ENCODE data around the gene PMEL.

GRCh38 chr12:55933799-55934742 is 31.8 kb downstream of the PMEL start:
- TF ChIP-seq, protein P1, sequence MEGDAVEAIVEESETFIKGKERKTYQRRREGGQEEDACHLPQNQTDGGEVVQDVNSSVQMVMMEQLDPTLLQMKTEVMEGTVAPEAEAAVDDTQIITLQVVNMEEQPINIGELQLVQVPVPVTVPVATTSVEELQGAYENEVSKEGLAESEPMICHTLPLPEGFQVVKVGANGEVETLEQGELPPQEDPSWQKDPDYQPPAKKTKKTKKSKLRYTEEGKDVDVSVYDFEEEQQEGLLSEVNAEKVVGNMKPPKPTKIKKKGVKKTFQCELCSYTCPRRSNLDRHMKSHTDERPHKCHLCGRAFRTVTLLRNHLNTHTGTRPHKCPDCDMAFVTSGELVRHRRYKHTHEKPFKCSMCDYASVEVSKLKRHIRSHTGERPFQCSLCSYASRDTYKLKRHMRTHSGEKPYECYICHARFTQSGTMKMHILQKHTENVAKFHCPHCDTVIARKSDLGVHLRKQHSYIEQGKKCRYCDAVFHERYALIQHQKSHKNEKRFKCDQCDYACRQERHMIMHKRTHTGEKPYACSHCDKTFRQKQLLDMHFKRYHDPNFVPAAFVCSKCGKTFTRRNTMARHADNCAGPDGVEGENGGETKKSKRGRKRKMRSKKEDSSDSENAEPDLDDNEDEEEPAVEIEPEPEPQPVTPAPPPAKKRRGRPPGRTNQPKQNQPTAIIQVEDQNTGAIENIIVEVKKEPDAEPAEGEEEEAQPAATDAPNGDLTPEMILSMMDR (conservative IDR thresholded peaks at IDR 0.05; ENCODE audit: low read depth, low read length) = no peak
- TF ChIP-seq CEBPB (IDR thresholded peaks at IDR 0.05; ENCODE audit: low read depth, low read length) (peak; percentile 27; the same call in 1 of the 2 replicates), RAD21 (IDR thresholded peaks at IDR 0.05; ENCODE audit: low read length) (no peak), SMC3 (IDR thresholded peaks at IDR 0.05; ENCODE audit: low read depth, low read length) (no peak)

All from IMR-90 (cell line).